Measurements from ENCODE around the gene CADM1. TPM values are rescaled to one million over a fixed set of nuclear protein-coding genes. Genes with fewer than 3 reads are reported as not detected.

Gene CADM1
- total RNA-seq, 2 donors from 2014 or later = 2.5 to 5.5 TPM

GRCh38 chr11:115275045-115275444 lies 229.2 kb downstream of the CADM1 start:
- no peak for DNase-seq (ENCODE audit: low spot score)

DNA sequence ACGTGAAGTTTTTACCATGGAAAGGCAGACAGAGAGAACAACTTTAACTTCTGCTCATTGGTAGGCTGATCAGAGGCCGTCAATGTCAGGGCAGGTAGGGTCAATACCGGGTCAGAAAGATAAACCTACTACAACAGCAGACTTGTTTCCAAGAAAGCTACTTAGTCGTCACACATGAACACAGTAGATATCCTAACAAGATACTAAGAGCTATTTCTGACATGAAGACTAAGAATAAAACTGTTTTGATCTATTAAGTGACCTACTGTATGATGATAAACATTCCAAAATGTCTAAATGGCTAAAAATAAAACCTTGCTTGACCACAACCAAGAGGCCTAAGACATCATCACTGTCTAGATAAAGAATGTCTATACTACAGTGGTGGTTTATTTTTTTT lies 231.3 kb downstream of the CADM1 start:
- DNase-seq (ENCODE audit: low spot score) = no peak
- intact Hi-C loops (cut with DNase I) = no loop called here

More at GRCh38 chr11:115275045-115275444, 229.2 kb downstream of the CADM1 start:
- intact Hi-C loops (cut with DNase I) = no loop called here

DNA sequence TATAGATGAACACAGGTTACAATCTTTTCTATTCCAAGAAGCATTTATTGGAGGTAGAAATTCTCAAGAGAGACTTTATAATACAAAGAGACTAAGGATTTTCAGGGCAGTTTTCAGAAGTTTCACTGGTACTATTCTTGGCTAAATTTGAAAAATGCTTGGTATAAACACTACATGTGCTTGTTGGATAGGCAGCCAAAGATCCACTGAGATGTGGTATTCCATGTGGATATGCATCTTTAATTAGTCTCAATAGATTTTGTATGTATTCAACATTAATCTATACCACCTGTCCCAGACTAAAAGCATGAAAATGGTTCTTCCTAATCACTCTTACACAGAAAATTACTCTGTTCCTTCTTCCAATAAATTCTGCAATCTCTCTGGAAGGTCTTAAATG lies 232.6 kb downstream of the CADM1 start:
- intact Hi-C loops (cut with DNase I) = no loop called here
- DNase-seq (ENCODE audit: low spot score) = no peak

GRCh38 chr11:115269191-115269950 lies 234.8 kb downstream of the CADM1 start:
- intact Hi-C loops (cut with DNase I) = no loop called here
- DNase-seq (ENCODE audit: low spot score) = no peak

DNA sequence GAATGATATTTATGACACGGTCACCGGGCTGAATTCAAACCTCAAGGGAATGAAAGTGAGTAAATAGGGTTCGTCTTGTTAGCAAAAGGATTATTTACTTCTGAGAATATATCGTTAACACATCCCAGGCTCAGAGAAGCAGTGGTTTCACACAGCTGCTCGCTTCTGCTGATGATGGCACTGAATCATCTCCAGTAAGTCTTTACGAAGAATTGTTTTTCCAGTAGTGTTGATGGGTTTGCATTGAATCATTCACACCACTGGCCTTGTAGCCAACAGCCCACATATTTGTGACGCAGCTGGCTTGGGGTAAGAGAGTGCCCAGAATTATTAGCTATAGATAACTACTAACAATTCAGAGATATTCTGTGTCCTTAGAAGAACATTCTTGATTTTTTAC lies 236.3 kb downstream of the CADM1 start:
- intact Hi-C loops (cut with DNase I) = no loop called here
- no peak for DNase-seq (ENCODE audit: low spot score)

GRCh38 chr11:115267238-115267781 lies 236.9 kb downstream of the CADM1 start:
- DNase-seq (ENCODE audit: low spot score) = no peak
- intact Hi-C loops (cut with DNase I) = no loop called here

DNA sequence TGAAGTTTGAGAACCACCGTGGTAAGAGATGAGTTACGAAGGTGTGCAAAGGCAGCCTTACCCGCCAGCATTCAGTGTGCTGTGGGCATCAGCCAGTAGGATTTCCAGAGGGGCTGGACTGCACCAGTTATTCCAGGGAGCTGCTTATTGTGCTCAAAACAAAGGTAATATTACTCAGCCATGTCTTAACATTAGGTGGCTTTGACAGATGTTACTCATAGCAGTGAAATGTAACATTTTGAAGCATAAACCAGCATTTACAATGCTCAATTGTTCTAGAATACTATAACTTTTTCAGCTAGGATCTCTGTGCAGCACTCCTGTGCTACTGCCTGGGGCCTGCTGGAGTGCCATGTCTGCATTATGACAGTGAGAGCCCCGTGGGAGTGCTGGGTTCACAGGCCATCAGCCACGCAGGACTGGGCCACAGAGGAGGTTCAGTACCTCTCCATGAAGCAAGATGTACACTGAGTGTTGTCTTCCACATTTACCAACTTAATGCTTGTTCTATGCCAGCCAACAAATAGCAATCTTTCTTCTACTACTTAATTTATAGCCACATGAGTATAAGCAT lies 238.1 kb downstream of the CADM1 start:
- no peak for DNase-seq (ENCODE audit: low spot score)
- intact Hi-C loops (cut with DNase I) = no loop called here

GRCh38 chr11:115263799-115264656 lies 240.2 kb downstream of the CADM1 start:
- intact Hi-C loops (cut with DNase I) = no loop called here
- DNase-seq (ENCODE audit: low spot score) = no peak

GRCh38 chr11:115258216-115258615 lies 246.0 kb downstream of the CADM1 start:
- intact Hi-C loops (cut with DNase I) = no loop called here
- no peak for DNase-seq (ENCODE audit: low spot score)

DNA sequence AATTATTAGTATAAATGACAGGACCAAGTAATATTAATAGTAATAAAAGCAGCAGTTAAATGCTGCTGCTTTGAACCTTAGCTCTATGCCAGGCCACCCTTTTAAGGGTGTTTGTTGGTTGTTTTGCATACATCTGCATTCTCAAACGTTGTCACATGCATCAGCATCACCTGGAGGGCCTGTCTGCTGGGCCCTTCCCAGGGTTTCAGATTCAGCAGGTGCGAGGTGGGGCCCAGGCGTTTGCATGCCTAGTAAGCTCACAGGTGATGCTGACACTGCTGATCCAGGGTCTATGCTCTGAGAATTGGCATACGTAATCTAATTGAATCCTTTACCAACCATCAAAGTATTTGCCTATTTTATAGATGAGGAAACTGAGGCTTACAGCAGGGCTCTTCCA lies 246.5 kb downstream of the CADM1 start:
- no peak for DNase-seq (ENCODE audit: low spot score)
- intact Hi-C loops (cut with DNase I) = no loop called here

DNA sequence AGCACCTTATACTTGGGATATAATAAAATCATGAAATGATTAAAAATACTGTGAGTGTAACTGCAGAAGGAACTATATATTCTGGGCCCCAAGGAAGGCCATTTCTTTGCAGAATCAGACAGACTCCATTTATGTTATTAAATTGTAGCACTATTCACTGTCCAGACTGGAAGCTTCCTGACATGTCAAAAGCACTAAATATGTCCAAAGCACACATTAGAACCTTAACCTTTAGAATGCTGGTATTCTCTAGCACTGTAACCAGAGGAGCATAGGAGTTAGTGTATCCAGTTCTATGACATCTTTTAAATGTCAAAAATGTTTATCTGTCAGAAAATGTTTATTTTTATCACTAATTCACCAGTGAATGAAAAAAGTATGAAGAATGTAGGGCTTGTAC lies 246.9 kb downstream of the CADM1 start:
- no peak for DNase-seq (ENCODE audit: low spot score)
- intact Hi-C loops (cut with DNase I) = no loop called here

DNA sequence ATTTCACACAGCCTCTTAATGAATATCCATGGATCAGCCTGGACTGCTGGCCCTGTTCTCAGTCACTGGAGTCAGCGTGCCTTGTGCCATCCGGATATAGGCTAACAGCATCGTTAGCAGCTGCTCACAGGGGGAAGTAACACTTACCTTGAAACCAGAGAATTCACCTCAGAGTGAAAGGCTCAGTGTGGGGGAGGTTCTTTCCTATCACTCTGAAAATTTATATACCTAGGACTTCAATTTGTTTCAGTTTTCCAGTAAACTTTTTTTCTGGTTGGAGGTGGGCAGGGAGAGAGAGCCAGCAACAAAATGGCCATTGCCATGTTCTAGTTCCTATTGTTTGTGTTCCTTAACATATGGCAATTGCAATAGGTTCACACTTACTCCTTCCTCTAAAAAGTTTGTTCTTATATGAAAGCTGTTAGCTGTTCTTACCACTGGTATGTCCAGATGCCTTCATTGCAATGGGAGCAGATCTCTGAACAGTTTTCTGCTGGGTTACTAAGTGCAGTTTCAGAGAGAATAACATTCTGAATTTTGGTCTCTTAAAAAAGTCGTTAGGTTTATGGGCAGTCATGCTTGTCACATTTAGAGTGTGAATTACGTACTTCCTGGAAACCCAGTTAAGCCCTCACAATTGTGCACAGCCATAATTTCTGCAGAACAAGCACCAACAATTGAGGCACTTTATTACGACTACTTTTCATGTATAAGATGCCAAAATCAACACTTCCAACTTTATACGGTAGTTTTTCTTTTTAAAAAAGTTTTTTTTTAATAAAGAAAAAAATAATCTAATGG lies 247.6 kb downstream of the CADM1 start:
- no peak for DNase-seq (ENCODE audit: low spot score)
- intact Hi-C loops (cut with DNase I) = no loop called here

DNA sequence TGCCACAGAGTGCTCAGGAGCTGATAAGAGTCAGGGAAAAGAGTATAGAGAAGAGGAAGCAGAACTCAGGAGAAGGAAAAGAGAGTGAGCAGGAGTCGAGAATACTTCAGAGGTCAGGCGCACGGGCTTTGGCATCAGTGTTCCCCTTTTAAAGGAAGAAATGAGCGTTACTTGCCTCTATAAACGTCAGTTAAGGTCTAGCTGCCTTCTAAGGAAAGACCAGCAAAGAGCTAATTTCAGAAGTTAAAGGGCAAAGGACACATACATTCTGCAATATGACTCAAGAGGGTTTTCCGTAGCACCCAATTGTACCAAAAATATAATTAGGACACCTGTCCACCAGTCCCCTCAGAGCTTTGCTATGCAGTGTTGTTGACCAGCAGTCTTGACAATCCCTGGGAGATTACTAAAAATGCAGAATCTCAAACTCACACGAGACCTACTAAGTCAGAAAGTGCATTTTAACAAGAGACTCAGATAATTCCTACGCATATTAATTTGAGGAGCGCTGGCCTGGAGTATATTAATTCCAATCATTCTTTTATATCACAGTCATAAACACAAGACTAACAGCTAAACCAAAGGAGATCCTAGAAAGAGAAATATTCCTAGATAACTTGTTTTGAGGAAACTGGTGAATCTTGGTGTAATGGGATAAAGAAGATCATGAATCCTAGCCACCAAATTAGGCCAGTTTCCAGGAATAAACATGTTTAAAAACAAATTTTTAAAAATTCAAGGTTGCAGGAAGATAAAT lies 249.0 kb downstream of the CADM1 start:
- intact Hi-C loops (cut with DNase I) = no loop called here

DNA sequence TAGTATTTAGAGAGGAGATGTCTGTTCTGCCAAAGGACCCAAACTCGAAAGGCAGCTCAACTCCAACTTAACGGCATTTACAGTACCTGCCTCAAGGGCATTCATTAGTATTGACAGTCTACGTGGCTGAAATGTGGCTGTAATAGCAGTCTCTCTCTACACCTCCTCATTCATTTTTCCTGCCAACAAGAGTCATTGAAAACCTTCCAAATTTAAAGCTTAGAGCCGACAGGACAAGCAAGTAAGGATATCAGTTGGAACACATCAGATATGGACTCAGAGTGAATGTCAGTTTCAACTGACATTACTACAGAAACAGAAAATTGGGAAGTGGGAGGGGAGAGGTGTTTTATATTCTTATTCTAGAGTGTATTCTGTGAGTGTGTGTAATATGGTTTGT lies 253.1 kb downstream of the CADM1 start:
- intact Hi-C loops (cut with DNase I) = no loop called here
- no peak for DNase-seq (ENCODE audit: low spot score)

More for the DNA sequence above, 249.0 kb downstream of the CADM1 start:
- no peak for DNase-seq (ENCODE audit: low spot score)

DNA sequence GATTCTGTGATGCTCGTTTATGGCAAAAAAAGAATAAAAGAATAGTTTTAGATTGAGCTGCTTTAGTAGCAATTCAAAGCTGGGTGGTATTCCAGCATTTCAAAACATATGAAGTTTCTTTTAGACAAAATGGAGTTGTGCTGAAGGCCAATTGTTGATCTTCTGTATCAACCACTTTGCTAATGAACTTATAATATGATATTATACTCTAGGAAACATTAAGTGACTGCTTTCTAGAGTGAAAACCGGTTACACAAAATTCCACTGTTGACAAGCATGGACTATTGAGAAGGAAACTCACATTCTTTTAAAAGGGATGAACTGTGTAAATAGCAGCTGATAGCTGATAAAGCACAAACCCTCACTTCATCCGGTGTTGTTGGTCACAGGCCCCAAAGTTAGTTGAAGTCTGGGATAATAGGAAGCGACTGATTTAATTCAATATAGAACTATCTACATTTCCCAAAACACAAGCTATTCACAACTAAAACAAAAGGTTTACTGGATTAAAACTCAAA lies 255.1 kb downstream of the CADM1 start:
- DNase-seq (ENCODE audit: low spot score) = no peak
- intact Hi-C loops (cut with DNase I) = no loop called here

DNA sequence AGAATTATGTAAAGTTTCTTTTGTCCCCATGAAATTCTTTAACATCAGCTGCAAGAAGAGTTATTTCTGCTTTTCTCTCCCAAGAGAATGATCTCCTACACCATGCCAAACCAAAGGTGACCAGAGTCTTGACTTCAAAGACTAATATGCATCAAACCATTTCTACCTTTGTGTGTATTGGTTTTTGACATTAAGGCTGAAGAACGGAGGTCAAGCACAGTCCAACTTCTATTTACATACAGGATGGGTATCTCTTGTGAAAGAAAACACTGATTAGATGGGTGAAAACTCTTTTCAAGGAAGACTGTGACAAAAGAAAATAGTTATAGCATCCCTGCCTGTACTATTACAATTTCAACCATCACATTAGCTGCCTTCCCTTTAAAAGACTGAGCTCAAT lies 256.3 kb downstream of the CADM1 start:
- DNase-seq (ENCODE audit: low spot score) = no peak
- intact Hi-C loops (cut with DNase I) = no loop called here

DNA sequence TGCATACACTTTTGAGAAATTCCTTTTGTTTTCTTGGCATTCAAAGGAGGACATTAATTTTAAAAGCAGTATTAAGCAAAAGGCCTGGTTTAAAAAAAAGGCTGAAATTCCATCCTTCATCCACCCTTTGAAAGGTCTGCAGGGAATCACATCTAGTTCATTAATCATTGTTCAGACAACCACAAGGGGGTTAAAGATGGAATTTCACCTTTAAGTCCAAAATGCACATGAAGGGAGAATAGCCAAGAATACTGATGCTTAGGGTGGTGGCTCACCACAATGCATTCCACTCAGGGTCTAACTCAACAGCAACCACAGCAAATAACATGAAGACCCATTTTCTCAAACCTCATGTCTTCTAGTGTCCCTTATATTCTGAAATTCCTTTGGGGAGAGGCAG lies 256.9 kb downstream of the CADM1 start:
- DNase-seq (ENCODE audit: low spot score) = no peak
- intact Hi-C loops (cut with DNase I) = no loop called here

GRCh38 chr11:115244758-115245157 lies 259.5 kb downstream of the CADM1 start:
- DNase-seq (ENCODE audit: low spot score) = no peak
- intact Hi-C loops (cut with DNase I) = no loop called here

Data from posterior vena cava (tissue), 2 donors.